ENCODE measurements around the gene TP53TG3F. TPM values are rescaled to one million over a fixed set of nuclear protein-coding genes. Genes with fewer than 3 reads are reported as not detected.
"Not testable (repeated sequence)": the region's sequence is repeated elsewhere in the genome, so short reads cannot be mapped to it uniquely, and the experiment has no call there.

TP53TG3F gene
- polyA plus RNA-seq (ENCODE audit: low read depth in 6 of 6) = not detected

GRCh38 chr16:33459312-33459711 is at the start of gene TP53TG3F:
Gene TP53TG3F (plus strand): TSS chr16:33459612. CDS start chr16:33459680, 68 bp downstream.
- not testable (repeated sequence) for H3K27ac Mint-ChIP-seq, H3K9me3 Mint-ChIP-seq

GRCh38 chr16:33491611-33492010 is 32.2 kb downstream of the TP53TG3F start:
- not testable (repeated sequence) for H3K27ac Mint-ChIP-seq; ATAC-seq (ENCODE audit: low read depth in 2 of 2); H3K4me3 Mint-ChIP-seq; H3K36me3 Mint-ChIP-seq; H3K27me3 Mint-ChIP-seq; DNase-seq; H3K9me3 Mint-ChIP-seq; H3K4me1 Mint-ChIP-seq

More at GRCh38 chr16:33459312-33459711, at the start of gene TP53TG3F:
- H3K36me3 Mint-ChIP-seq; H3K4me1 Mint-ChIP-seq; ATAC-seq (ENCODE audit: low read depth in 2 of 2); H3K27me3 Mint-ChIP-seq; DNase-seq; H3K4me3 Mint-ChIP-seq: not testable (repeated sequence)

GRCh38 chr16:33507231-33507630 is 47.8 kb downstream of the TP53TG3F start:
- H3K36me3 Mint-ChIP-seq; H3K27me3 Mint-ChIP-seq; H3K4me1 Mint-ChIP-seq; DNase-seq; ATAC-seq (ENCODE audit: low read depth in 2 of 2); H3K27ac Mint-ChIP-seq; H3K4me3 Mint-ChIP-seq; H3K9me3 Mint-ChIP-seq: not testable (repeated sequence)

GRCh38 chr16:33509070-33509469 is 49.7 kb downstream of the TP53TG3F start:
- H3K27ac Mint-ChIP-seq; H3K27me3 Mint-ChIP-seq; H3K4me3 Mint-ChIP-seq; H3K36me3 Mint-ChIP-seq; H3K4me1 Mint-ChIP-seq; DNase-seq; H3K9me3 Mint-ChIP-seq; ATAC-seq (ENCODE audit: low read depth in 2 of 2): not testable (repeated sequence)

- not testable (repeated sequence) for H3K4me3 Mint-ChIP-seq; H3K36me3 Mint-ChIP-seq; H3K4me1 Mint-ChIP-seq; ATAC-seq (ENCODE audit: low read depth in 2 of 2); H3K27ac Mint-ChIP-seq; DNase-seq; H3K9me3 Mint-ChIP-seq; H3K27me3 Mint-ChIP-seq
Measured at GRCh38 chr16:33509906-33510305, 50.5 kb downstream of the TP53TG3F start.

Other genes with a start within 250 kb of the TP53TG3F start
- not detected for gene TP53TG3E, start 155.3 kb upstream of the TP53TG3F start, polyA plus RNA-seq (ENCODE audit: low read depth in 6 of 6)
- gene TP53TG3B, start 98.8 kb upstream of the TP53TG3F start, polyA plus RNA-seq (ENCODE audit: low read depth in 6 of 6) = under 1 TPM in 1 of 6 donors, not detected in 5; 0.42 TPM